HCT116 (cell line): ENCODE results near the gene TNIP3. TPM values are rescaled to one million over a fixed set of nuclear protein-coding genes. Genes with fewer than 3 reads are reported as not detected.

Experiments used
- ATAC-seq: fragments of 200-7000 bp; cut with Tn5 transposase; 2 replicates; pipeline ENCODE4 v1.9.1; 2020; ENCODE audit warnings: mild to moderate bottlenecking, moderate library complexity
- BruUV-seq: library from RNA; stranded (reverse); fragments of 400-500 nt; replicated peaks from 2 replicates; lab custom pipeline; 2021; lab: Mats Ljungman, UMichigan
- CTCF ChIA-PET: fragments of 300-600 bp; sonication (Branson Sonifier 250); formaldehyde crosslinking; loops from one replicate; lab custom pipeline; 2021; ENCODE audit warnings: antibody characterized with exemption; lab: Charles Lee
- POLR2A ChIA-PET: fragments of 300-600, 350-600 bp; sonication (Branson Sonifier 250); formaldehyde crosslinking; loops from one replicate; lab custom pipeline; 2021; ENCODE audit warnings: antibody characterized with exemption; lab: Charles Lee
- RAD21 ChIA-PET, 2 experiments: fragments of 300-600 bp; sonication (Branson Sonifier 250); formaldehyde crosslinking; loops; one replicate each; lab custom pipeline; 2023; ENCODE audit warnings: low total read pairs in 2 of 2; ENCODE audit not compliant: uncharacterized antibody in 2 of 2, unreplicated experiment in 2 of 2, low non-redundant PET in 1 of 2; lab: Charles Lee
- DNase-seq: peaks from one replicate; pipeline ENCODE4 v3.0.0-alpha.2; 2010; ENCODE audit warnings: low read depth, low spot score
- H2AFZ ChIP-seq: fragments of 200-600 bp; shearing (Covaris generic), sonication (generic); 2 replicates; pipeline ENCODE4 v1.6.1; 2017; ENCODE audit warnings: low read depth, mixed run types, mixed read lengths, antibody characterized with exemption, low read length; ENCODE audit not compliant: poor library complexity, severe bottlenecking
- H3K27ac ChIP-seq: 2 replicates; pipeline ENCODE4 v1.5.1; 2012; ENCODE audit warnings: low read depth, low read length
- H3K27me3 ChIP-seq: fragments of 200-600 bp; sonication (generic); 2 replicates; pipeline ENCODE4 v1.6.1; 2016; ENCODE audit warnings: mixed run types, low read length, mixed read lengths; ENCODE audit not compliant: insufficient read depth
- H3K36me3 ChIP-seq, 2 experiments: fragments of 200-500 bp in 1 of 2; fragments of 200-600 bp in 1 of 2; sonication (Bioruptor generic) in 1 of 2; sonication (generic) in 1 of 2; 2 replicates each; pipeline versions ENCODE4 v1.5.1 to v1.6.1; 2014 to 2016; ENCODE audit warnings: low read length in 2 of 2, inconsistent platforms in 1 of 2, mixed read lengths in 1 of 2, mixed run types in 1 of 2; ENCODE audit not compliant: insufficient read depth in 2 of 2, control insufficient read depth in 1 of 2
- H3K4me1 ChIP-seq, 2 experiments: fragments of 200-600 bp in 1 of 2; sonication (generic) in 1 of 2; 2 replicates each; pipeline versions ENCODE4 v1.5.1 to v1.6.1; 2012 to 2017; ENCODE audit warnings: low read length in 2 of 2, inconsistent platforms in 1 of 2, mild to moderate bottlenecking in 1 of 2, mixed read lengths in 1 of 2, mixed run types in 1 of 2, moderate library complexity in 1 of 2; ENCODE audit not compliant: insufficient read depth in 2 of 2, control insufficient read depth in 1 of 2
- H3K4me2 ChIP-seq: fragments of 200-600 bp; sonication (generic); 2 replicates; pipeline ENCODE4 v1.6.1; 2017; ENCODE audit warnings: mixed run types, low read length, mixed read lengths
- H3K4me3 ChIP-seq, 2 experiments: fragments of 200-600 bp in 1 of 2; sonication (generic) in 1 of 2; replicated peaks in 1 of 2; 2 replicates each; pipeline ENCODE4 v1.5.1; 2011 to 2016; ENCODE audit warnings: low read length in 2 of 2, control low read depth in 1 of 2, low read depth in 1 of 2, mild to moderate bottlenecking in 1 of 2, mixed read lengths in 1 of 2, mixed run types in 1 of 2
- H3K79me2 ChIP-seq: fragments of 200-600 bp; sonication (generic); 2 replicates; pipeline ENCODE4 v1.6.1; 2017; ENCODE audit warnings: mild to moderate bottlenecking, mixed run types, low read length, moderate library complexity, mixed read lengths; ENCODE audit not compliant: insufficient read depth
- H3K9ac ChIP-seq: fragments of 200-600 bp; sonication (generic); 2 replicates; pipeline ENCODE4 v1.6.1; 2016; ENCODE audit warnings: low read length, mixed read lengths
- H3K9me2 ChIP-seq: fragments of 200-600 bp; sonication (generic), shearing (Covaris generic); 2 replicates; pipeline ENCODE4 v1.6.1; 2017; ENCODE audit warnings: mixed run types, mild to moderate bottlenecking, moderate library complexity; ENCODE audit not compliant: insufficient read depth
- H3K9me3 ChIP-seq, 2 experiments: fragments of 200-500 bp in 1 of 2; fragments of 200-600 bp in 1 of 2; sonication (Bioruptor generic) in 1 of 2; sonication (generic) in 1 of 2; 2 replicates each; pipeline ENCODE4 v1.6.1; 2014 to 2017; ENCODE audit warnings: low read length in 2 of 2, mixed read lengths in 2 of 2, inconsistent platforms in 1 of 2, low read depth in 1 of 2, mild to moderate bottlenecking in 1 of 2, mixed run types in 1 of 2, moderate library complexity in 1 of 2; ENCODE audit not compliant: control insufficient read depth in 1 of 2, insufficient read depth in 1 of 2
- H4K20me1 ChIP-seq: fragments of 200-600 bp; sonication (generic), shearing (Covaris generic); 2 replicates; pipeline ENCODE4 v1.6.1; 2017; ENCODE audit warnings: mixed run types, mild to moderate bottlenecking, moderate library complexity; ENCODE audit not compliant: insufficient read depth
- CBX3 ChIP-seq: IDR thresholded peaks from 2 replicates; pipeline ENCODE4 v1.6.1; 2012; ENCODE audit warnings: low read depth
- CEBPB ChIP-seq: IDR thresholded peaks from 2 replicates; pipeline ENCODE4 v1.6.1; 2012; ENCODE audit warnings: low read depth
- EGR1 ChIP-seq: IDR thresholded peaks from 2 replicates; pipeline ENCODE4 v1.6.1; 2012; ENCODE audit warnings: low read depth
- ELF1 ChIP-seq: IDR thresholded peaks from 2 replicates; pipeline ENCODE4 v1.6.1; 2012; ENCODE audit warnings: low read depth, borderline replicate concordance
- EZH2phosphoT487 ChIP-seq: fragments of 200-600 bp; IDR thresholded peaks from 2 replicates; pipeline ENCODE4 v1.6.1; 2018; ENCODE audit warnings: antibody characterized with exemption, borderline replicate concordance
- POLR2AphosphoS5 ChIP-seq: IDR thresholded peaks from 2 replicates; pipeline ENCODE4 v1.6.1; 2011; ENCODE audit warnings: mild to moderate bottlenecking, low read depth, low read length, moderate library complexity
- RAD21 ChIP-seq: IDR thresholded peaks from 2 replicates; pipeline ENCODE4 v1.6.1; 2012; ENCODE audit warnings: low read depth, mild to moderate bottlenecking
- SP1 ChIP-seq: IDR thresholded peaks from 2 replicates; pipeline ENCODE4 v1.6.1; 2012; ENCODE audit warnings: low read depth
- YY1 ChIP-seq: IDR thresholded peaks from 2 replicates; pipeline ENCODE4 v1.6.1; 2011; ENCODE audit warnings: low read length, low read depth, moderate library complexity, mild to moderate bottlenecking; ENCODE audit not compliant: insufficient replicate concordance; ENCODE audit errors: extremely low read depth
- ZFX ChIP-seq: fragments of 450-650 bp; IDR thresholded peaks from 2 replicates; pipeline ENCODE4 v1.6.1; 2017
- intact Hi-C: fragments of 100-400 bp; cut with micrococcal nuclease; formaldehyde crosslinking; loops from 2 replicates; pipeline ENCODE4 v1.10.0; 2022
- total RNA-seq: library from RNA; stranded (reverse); gene quantifications from one replicate; pipeline ENCODE4 v1.2.1, GENCODE V29; 2021; ENCODE audit not compliant: unreplicated experiment
- TF ChIP-seq, protein P1 (sequence below), 3 experiments: fragments of 200-600 bp in 1 of 3; sonication (generic) in 1 of 3; IDR thresholded peaks in 2 of 3; conservative IDR thresholded peaks in 1 of 3; 2 replicates each; pipeline ENCODE4 v1.5.1; 2012 to 2017; ENCODE audit warnings: low read depth in 2 of 3, low read length in 2 of 3, antibody characterized with exemption in 1 of 3, borderline replicate concordance in 1 of 3, control low read depth in 1 of 3, mild to moderate bottlenecking in 1 of 3, mixed read lengths in 1 of 3, mixed run types in 1 of 3, moderate library complexity in 1 of 3; ENCODE audit not compliant: insufficient read depth in 1 of 3
- TF ChIP-seq, protein P2 (sequence below): IDR thresholded peaks from 2 replicates; pipeline ENCODE4 v1.6.1; 2012
- TF ChIP-seq, protein P3 (sequence below): IDR thresholded peaks from 2 replicates; pipeline ENCODE4 v1.6.1; 2012; ENCODE audit warnings: low read depth
- TF ChIP-seq, protein P4 (sequence below): IDR thresholded peaks from 2 replicates; pipeline ENCODE4 v1.6.1; 2012

The TNIP3 gene
- total RNA-seq, 1 experiment from 2014 or later = not detected

DNA sequence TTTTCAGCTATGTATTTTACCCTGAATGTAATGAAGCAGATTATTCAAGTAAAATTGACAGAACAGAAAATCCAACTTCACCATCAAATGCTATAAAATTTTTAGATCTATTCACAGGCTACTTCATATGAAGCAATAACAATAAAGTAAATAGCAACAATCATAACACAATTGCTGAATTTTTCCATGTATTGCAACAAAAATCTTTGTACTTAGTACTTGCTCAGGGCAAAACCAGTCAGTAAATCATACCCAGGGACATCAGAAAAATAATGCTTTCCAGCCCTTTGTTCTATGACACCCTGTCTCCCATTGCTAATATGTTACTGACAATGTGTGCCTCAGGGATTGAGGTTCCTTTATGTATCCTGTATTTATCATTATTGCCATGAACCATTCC is 15.5 kb downstream of the TNIP3 start:
- DNase-seq = no peak
- H3K4me1 ChIP-seq = no peaks in the 10 kb centered on the region
- RAD21 ChIA-PET = no interaction called here
- intact Hi-C loops = no loop called here
- no peak overlapping the region for H3K9ac ChIP-seq
- H4K20me1 ChIP-seq = no peaks in the 10 kb centered on the region
- TF ChIP-seq POLR2AphosphoS5 (no peak), CEBPB (no peak), SP1 (no peak), ZFX (no peak), RAD21 (no peak), EGR1 (no peak), YY1 (no peak), EZH2phosphoT487 (no peak), ELF1 (no peak), CBX3 (no peak)
- TF ChIP-seq, protein P1, sequence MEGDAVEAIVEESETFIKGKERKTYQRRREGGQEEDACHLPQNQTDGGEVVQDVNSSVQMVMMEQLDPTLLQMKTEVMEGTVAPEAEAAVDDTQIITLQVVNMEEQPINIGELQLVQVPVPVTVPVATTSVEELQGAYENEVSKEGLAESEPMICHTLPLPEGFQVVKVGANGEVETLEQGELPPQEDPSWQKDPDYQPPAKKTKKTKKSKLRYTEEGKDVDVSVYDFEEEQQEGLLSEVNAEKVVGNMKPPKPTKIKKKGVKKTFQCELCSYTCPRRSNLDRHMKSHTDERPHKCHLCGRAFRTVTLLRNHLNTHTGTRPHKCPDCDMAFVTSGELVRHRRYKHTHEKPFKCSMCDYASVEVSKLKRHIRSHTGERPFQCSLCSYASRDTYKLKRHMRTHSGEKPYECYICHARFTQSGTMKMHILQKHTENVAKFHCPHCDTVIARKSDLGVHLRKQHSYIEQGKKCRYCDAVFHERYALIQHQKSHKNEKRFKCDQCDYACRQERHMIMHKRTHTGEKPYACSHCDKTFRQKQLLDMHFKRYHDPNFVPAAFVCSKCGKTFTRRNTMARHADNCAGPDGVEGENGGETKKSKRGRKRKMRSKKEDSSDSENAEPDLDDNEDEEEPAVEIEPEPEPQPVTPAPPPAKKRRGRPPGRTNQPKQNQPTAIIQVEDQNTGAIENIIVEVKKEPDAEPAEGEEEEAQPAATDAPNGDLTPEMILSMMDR (IDR thresholded peaks at IDR 0.05 in 2 of 3, conservative IDR thresholded peaks at IDR 0.05 in 1 of 3; ENCODE audit: borderline replicate concordance in 1 of 3, insufficient read depth in 1 of 3, low read depth in 2 of 3, low read length in 2 of 3) = no peak
- TF ChIP-seq, protein P2, sequence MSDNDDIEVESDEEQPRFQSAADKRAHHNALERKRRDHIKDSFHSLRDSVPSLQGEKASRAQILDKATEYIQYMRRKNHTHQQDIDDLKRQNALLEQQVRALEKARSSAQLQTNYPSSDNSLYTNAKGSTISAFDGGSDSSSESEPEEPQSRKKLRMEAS = no peak
- TF ChIP-seq, protein P3, sequence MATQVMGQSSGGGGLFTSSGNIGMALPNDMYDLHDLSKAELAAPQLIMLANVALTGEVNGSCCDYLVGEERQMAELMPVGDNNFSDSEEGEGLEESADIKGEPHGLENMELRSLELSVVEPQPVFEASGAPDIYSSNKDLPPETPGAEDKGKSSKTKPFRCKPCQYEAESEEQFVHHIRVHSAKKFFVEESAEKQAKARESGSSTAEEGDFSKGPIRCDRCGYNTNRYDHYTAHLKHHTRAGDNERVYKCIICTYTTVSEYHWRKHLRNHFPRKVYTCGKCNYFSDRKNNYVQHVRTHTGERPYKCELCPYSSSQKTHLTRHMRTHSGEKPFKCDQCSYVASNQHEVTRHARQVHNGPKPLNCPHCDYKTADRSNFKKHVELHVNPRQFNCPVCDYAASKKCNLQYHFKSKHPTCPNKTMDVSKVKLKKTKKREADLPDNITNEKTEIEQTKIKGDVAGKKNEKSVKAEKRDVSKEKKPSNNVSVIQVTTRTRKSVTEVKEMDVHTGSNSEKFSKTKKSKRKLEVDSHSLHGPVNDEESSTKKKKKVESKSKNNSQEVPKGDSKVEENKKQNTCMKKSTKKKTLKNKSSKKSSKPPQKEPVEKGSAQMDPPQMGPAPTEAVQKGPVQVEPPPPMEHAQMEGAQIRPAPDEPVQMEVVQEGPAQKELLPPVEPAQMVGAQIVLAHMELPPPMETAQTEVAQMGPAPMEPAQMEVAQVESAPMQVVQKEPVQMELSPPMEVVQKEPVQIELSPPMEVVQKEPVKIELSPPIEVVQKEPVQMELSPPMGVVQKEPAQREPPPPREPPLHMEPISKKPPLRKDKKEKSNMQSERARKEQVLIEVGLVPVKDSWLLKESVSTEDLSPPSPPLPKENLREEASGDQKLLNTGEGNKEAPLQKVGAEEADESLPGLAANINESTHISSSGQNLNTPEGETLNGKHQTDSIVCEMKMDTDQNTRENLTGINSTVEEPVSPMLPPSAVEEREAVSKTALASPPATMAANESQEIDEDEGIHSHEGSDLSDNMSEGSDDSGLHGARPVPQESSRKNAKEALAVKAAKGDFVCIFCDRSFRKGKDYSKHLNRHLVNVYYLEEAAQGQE = no peak
- TF ChIP-seq, protein P4, sequence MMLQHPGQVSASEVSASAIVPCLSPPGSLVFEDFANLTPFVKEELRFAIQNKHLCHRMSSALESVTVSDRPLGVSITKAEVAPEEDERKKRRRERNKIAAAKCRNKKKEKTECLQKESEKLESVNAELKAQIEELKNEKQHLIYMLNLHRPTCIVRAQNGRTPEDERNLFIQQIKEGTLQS = no peak
- POLR2A ChIA-PET = no interaction called here
- H3K36me3 ChIP-seq = no peaks in the 10 kb centered on the region
- no peak overlapping the region for H3K4me2 ChIP-seq
- no TSS peak for BruUV-seq
- H3K27me3 ChIP-seq = no peaks in the 10 kb centered on the region
- no peak overlapping the region for H3K27ac ChIP-seq
- ATAC-seq = no peak
- CTCF ChIA-PET = no interaction called here
- no peaks in the 10 kb centered on the region for H3K9me3 ChIP-seq
- no peaks in the 10 kb centered on the region for H3K9me2 ChIP-seq
- no peaks in the 10 kb centered on the region for H3K79me2 ChIP-seq
- no peak overlapping the region for H2AFZ ChIP-seq
- no peak overlapping the region for H3K4me3 ChIP-seq
